Measurements from ENCODE around the gene ASB3.

- TF ChIP-seq ESRRA (IDR thresholded peaks at IDR 0.05; ENCODE audit: borderline replicate concordance, low read length) (no peak), NR3C1 (IDR thresholded peaks at IDR 0.05) (no peak), KDM1A (IDR thresholded peaks at IDR 0.05; ENCODE audit: low read depth) (no peak), RAD21 (conservative IDR thresholded peaks at IDR 0.05 in 1 of 2, IDR thresholded peaks at IDR 0.05 in 1 of 2) (no peak), CTCF (IDR thresholded peaks at IDR 0.05) (no peak), HDAC2 (IDR thresholded peaks at IDR 0.05) (no peak), SREBF2 (IDR thresholded peaks at IDR 0.05) (no peak), CEBPB (IDR thresholded peaks at IDR 0.05) (no peak), REST (IDR thresholded peaks at IDR 0.05) (no peak)
Measured at GRCh38 chr2:53820048-53820447, 33.3 kb upstream of the ASB3 start.
